Erythroblast (primary cell): ENCODE measurements around the gene SCYGR3.

Source experiments
- GATA1 ChIP-seq: IDR thresholded peaks from 2 replicates; pipeline ENCODE4 v1.6.1; 2011; ENCODE audit warnings: low read depth, mild to moderate bottlenecking, control low read depth, low read length, moderate library complexity
- POLR2A ChIP-seq: IDR thresholded peaks from 2 replicates; pipeline ENCODE4 v1.6.1; 2011; ENCODE audit warnings: mild to moderate bottlenecking, low read length

GRCh38 chr2:227614740-227615139 lies at the start of gene SCYGR3:
- no peak for TF ChIP-seq POLR2A
- TF ChIP-seq GATA1 = no peak
